ENCODE data around the gene MGARP. TPM values are rescaled to one million over a fixed set of nuclear protein-coding genes. Genes with fewer than 3 reads are reported as not detected.

MGARP gene
- polyA plus RNA-seq, 1 experiment = 57.7 TPM

DNA sequence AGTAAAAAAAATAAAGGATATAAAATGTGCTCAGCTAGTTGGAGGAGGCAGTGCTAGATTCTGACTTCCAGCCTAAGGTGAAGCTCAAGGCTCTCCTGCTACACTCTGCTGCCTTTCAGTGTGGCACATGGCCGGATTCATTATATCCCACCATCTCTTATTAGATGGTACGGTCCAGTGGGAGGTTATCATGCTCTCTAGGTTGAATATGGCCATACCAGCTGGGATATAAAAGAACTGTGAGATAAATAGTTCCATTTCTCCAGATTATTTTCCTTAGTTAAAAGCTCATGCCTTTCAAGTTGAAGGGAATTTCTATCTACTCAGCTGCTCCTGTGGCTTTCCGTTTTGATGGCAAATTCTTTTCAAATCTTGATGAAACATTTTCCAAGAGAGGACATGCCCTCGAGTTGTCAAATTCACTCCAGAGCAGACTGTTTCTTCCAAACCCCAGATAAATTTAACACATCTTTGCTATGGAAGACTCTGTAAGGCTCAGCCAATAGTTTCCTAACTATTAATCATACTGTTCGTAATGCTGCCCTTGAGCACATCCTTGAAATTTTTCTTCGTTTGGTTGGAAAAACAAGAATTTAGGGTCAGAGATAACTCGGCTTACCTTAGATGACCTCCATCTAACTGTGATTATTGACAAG, 2.2 kb upstream of the MGARP start:
- CTCF ChIA-PET = interaction anchor here (0.7 to 4.9 kb wide), 4 partner anchors 13 to 252 kb away, joined by 3 to 44 read pairs (median 11); no protein-coding TSS in a partner anchor
- no peak overlapping the region for H3K27ac ChIP-seq (ENCODE audit: low read depth, low read length)

DNA sequence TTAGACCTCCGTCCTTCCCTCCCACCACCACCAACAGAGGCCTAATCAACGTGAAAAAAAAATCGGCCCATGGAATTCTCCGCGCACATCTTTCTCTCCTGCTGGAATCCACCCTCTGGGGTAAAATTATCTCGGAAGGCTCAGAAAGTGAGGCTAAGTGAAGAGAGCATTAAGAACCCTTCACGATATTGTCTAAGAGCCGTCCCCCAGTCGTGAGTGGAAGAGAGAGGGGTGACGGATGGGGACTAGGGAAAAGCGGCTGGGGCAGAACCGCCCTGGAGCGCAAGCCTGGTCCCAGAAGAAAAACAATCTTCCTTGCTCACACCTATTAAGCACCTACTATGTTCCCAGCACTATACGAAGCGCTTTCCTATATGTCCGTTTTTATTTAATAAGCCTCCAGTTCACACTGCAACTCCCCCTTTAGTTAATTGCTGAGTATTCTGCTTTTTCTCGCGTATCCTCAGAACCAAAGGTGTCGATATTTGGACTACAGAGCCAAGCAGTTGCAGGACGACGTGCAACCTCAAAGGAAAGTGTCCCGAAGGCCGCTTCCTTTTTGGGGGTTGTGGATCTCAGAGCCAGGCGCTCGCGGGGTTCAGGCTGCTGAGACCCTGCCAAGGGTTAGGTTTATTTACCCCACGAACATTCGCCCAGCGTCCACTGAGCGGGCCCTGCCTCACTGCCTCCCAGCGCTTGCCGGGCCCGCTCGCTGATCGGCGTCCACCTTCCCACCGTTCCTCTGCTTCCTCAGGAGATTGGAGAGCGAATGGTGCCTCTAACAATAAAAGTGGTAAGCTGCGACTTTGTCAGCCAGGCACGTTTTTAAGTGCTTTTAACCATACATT, 889 bp downstream of the MGARP start:
- TF ChIP-seq, protein P1, sequence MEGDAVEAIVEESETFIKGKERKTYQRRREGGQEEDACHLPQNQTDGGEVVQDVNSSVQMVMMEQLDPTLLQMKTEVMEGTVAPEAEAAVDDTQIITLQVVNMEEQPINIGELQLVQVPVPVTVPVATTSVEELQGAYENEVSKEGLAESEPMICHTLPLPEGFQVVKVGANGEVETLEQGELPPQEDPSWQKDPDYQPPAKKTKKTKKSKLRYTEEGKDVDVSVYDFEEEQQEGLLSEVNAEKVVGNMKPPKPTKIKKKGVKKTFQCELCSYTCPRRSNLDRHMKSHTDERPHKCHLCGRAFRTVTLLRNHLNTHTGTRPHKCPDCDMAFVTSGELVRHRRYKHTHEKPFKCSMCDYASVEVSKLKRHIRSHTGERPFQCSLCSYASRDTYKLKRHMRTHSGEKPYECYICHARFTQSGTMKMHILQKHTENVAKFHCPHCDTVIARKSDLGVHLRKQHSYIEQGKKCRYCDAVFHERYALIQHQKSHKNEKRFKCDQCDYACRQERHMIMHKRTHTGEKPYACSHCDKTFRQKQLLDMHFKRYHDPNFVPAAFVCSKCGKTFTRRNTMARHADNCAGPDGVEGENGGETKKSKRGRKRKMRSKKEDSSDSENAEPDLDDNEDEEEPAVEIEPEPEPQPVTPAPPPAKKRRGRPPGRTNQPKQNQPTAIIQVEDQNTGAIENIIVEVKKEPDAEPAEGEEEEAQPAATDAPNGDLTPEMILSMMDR (IDR thresholded peaks at IDR 0.05; ENCODE audit: low read depth, low read length) = no peak
- H3K9me3 ChIP-seq (ENCODE audit: control insufficient read depth, insufficient read depth, low read length) = no peaks in the 10 kb centered on the region
- peak overlapping the region; percentile 59 for H3K27ac ChIP-seq (ENCODE audit: low read depth, low read length)
- POLR2A ChIA-PET = interaction anchor here (0.6 to 1.2 kb wide), 2 partner anchors 9 to 22 kb away, joined by 3 read pairs; partner anchors contain the start of gene NAA15
- CTCF ChIA-PET = interaction anchor here (0.6 to 4.9 kb wide), 4 partner anchors 16 to 827 kb away, joined by 3 to 44 read pairs (median 4); no protein-coding TSS in a partner anchor
- H3K27me3 ChIP-seq (ENCODE audit: control insufficient read depth, insufficient read depth, low read length) = no peaks in the 10 kb centered on the region
- no peak for DNase-seq (ENCODE audit: low read depth, low spot score)
- peak overlapping the region; percentile 69 for H3K4me3 ChIP-seq (ENCODE audit: low read depth, low read length)

More for the DNA sequence above, 2.2 kb upstream of the MGARP start:
- Histone ChIP-seq H3K27me3 (ENCODE audit: control insufficient read depth, insufficient read depth, low read length) (no peaks in the 10 kb centered on the region), H3K4me3 (ENCODE audit: low read depth, low read length) (no peak overlapping the region), H3K9me3 (ENCODE audit: control insufficient read depth, insufficient read depth, low read length) (no peaks in the 10 kb centered on the region)
- POLR2A ChIA-PET = interaction anchor here (0.6 to 2.2 kb wide), 6 partner anchors 14 to 288 kb away, joined by 4 to 11 read pairs (median 5); partner anchors contain the start of gene NAA15
- TF ChIP-seq, protein P1 (IDR thresholded peaks at IDR 0.05; ENCODE audit: low read depth, low read length) = no peak
- no peak for DNase-seq (ENCODE audit: low read depth, low spot score)

DNA sequence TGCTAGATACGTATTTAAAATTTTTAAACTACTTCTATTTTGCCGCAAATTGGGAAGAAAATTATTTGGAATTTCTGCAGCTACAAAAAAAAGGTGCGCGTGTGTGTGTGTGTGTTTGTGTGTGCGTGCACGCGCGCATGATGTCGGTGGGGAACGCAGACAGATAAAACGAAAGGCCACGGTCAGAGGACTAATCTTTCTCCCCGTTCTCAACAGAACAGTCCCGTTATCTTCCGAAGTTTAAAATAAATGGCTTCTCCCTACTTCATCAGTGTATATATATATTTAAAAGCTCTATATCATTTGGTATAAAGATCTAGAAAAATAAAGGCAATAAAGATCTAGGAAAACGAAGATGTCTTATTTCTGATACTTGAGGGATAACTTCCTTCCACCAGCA, 1.5 kb downstream of the MGARP start:
- Histone ChIP-seq H3K27ac (ENCODE audit: low read depth, low read length) (no peak overlapping the region), H3K9me3 (ENCODE audit: control insufficient read depth, insufficient read depth, low read length) (no peaks in the 10 kb centered on the region), H3K27me3 (ENCODE audit: control insufficient read depth, insufficient read depth, low read length) (no peaks in the 10 kb centered on the region), H3K4me3 (ENCODE audit: low read depth, low read length) (peak overlapping the region; percentile 69)
- DNase-seq (ENCODE audit: low read depth, low spot score) = no peak
- CTCF ChIA-PET = interaction anchor here (1.0 kb wide), 1 partner anchor 17 kb away, joined by 5 read pairs; no protein-coding TSS in a partner anchor
- TF ChIP-seq, protein P1 (IDR thresholded peaks at IDR 0.05; ENCODE audit: low read depth, low read length) = no peak
- POLR2A ChIA-PET = interaction anchor here (0.6 kb wide), 1 partner anchor 10 kb away, joined by 3 read pairs; no protein-coding TSS in a partner anchor

GRCh38 chr4:139275281-139275735, 4.7 kb downstream of the MGARP start:
- ChIA-PET CTCF (interaction anchor here (1.3 to 3.0 kb wide), 2 partner anchors 21 to 245 kb away, joined by 6 to 14 read pairs; no protein-coding TSS in a partner anchor), POLR2A (no interaction called here)
- TF ChIP-seq, protein P1 (IDR thresholded peaks at IDR 0.05; ENCODE audit: low read depth, low read length) = no peak
- Histone ChIP-seq H3K27me3 (ENCODE audit: control insufficient read depth, insufficient read depth, low read length) (no peaks in the 10 kb centered on the region), H3K9me3 (ENCODE audit: control insufficient read depth, insufficient read depth, low read length) (no peaks in the 10 kb centered on the region), H3K27ac (ENCODE audit: low read depth, low read length) (no peak overlapping the region), H3K4me3 (ENCODE audit: low read depth, low read length) (no peak overlapping the region)
- DNase-seq (ENCODE audit: low read depth, low spot score) = no peak
